NCI-H1092 (cell line): ENCODE results near the gene SLC25A29.
"Not testable (repeated sequence)": the region's sequence is repeated elsewhere in the genome, so short reads cannot be mapped to it uniquely, and the experiment has no call there.

Experiments used
- DNase-seq: peaks from one replicate; lab custom pipeline; 2025; lab: John Stamatoyannopoulos, UW

SLC25A29 gene

GRCh38 chr14:100312110-100312876 is 6.0 kb upstream of the SLC25A29 start:
- not testable (repeated sequence) for DNase-seq

- DNase-seq, result no peak
Measured at GRCh38 chr14:100309028-100309737, 2.9 kb upstream of the SLC25A29 start.

- not testable (repeated sequence) for DNase-seq
Measured at GRCh38 chr14:100308427-100308792, 2.2 kb upstream of the SLC25A29 start.

GRCh38 chr14:100307766-100308426 is 1.7 kb upstream of the SLC25A29 start:
- DNase-seq, result no peak

GRCh38 chr14:100306998-100307765 is 938 bp upstream of the SLC25A29 start:
- DNase-seq, result no peak

GRCh38 chr14:100305324-100306100 is 732 bp downstream of the SLC25A29 start:
- no peak for DNase-seq

GRCh38 chr14:100304825-100305323 is 1.4 kb downstream of the SLC25A29 start:
- peak; percentile 55 for DNase-seq

GRCh38 chr14:100303925-100304324 is 2.3 kb downstream of the SLC25A29 start:
- DNase-seq, result no peak

- DNase-seq, result no peak
Measured at GRCh38 chr14:100303179-100303578, 3.1 kb downstream of the SLC25A29 start.

- DNase-seq, result no peak
Measured at GRCh38 chr14:100302616-100303015, 3.6 kb downstream of the SLC25A29 start.

GRCh38 chr14:100299238-100299560 is 7.0 kb downstream of the SLC25A29 start:
- DNase-seq, result no peak

- DNase-seq, result no peak
Measured at GRCh38 chr14:100298551-100299237, 7.5 kb downstream of the SLC25A29 start.

- no peak for DNase-seq
Measured at GRCh38 chr14:100297320-100298300, 8.6 kb downstream of the SLC25A29 start.

GRCh38 chr14:100296729-100297128 is 9.5 kb downstream of the SLC25A29 start:
- DNase-seq, result not testable (repeated sequence)

- no peak for DNase-seq
Measured at GRCh38 chr14:100296106-100296651, 10.1 kb downstream of the SLC25A29 start.

- no peak for DNase-seq
Measured at GRCh38 chr14:100295376-100296105, 10.7 kb downstream of the SLC25A29 start.

- no peak for DNase-seq
Measured at GRCh38 chr14:100294963-100295330, 11.3 kb downstream of the SLC25A29 start.

GRCh38 chr14:100294213-100294962 is 11.9 kb downstream of the SLC25A29 start:
- no peak for DNase-seq
